GM18526 (cell line): ENCODE data around the gene JAG2.

Experiments used
- POLR2A ChIP-seq: IDR thresholded peaks from 3 replicates; pipeline ENCODE4 v1.6.1; 2011; ENCODE audit not compliant: insufficient read length; ENCODE audit errors: extremely low read depth

The JAG2 gene

DNA sequence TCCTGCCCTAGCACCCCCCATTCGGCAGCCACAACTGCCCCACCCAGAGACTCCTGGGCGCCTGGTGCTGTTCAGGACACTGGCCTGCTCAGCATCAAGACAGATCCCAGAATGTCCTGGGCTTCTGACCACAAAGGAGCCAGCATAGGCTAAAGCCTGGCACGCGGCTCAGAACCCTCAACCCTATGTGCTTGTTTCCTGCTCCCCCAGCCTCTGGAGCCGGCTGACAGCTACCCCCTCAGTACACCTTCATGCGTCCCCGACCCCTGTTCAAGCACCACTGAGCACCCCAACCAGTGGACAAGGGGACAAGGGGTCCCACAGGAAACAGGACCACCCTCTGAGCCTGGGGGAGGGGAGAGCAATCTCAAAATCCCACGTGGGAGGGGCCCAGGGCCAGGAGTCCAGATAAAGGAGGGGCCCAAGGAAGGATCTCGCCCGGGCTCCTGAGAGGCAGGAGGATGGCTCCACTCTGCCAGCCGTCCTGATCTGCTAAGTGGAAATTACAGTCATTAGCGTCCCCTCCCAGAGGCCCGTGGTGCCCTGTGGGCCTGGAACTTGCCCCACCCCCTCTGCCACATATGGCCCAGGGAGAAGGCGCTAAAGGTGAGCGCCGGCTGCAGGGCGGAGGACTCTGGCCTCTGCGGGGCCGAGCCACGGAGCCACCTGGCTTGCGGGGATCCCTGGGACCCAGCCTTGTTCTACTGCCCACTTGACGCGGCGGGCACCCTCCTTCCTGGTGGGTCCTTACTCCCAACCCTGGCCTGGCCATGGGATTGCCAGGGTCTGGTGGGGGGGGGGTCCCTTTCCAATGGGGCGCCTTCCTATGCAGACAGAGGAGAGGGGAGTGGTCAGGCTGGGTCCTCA is 76.2 kb downstream of the JAG2 start:
- TF ChIP-seq POLR2A, result no peak

DNA sequence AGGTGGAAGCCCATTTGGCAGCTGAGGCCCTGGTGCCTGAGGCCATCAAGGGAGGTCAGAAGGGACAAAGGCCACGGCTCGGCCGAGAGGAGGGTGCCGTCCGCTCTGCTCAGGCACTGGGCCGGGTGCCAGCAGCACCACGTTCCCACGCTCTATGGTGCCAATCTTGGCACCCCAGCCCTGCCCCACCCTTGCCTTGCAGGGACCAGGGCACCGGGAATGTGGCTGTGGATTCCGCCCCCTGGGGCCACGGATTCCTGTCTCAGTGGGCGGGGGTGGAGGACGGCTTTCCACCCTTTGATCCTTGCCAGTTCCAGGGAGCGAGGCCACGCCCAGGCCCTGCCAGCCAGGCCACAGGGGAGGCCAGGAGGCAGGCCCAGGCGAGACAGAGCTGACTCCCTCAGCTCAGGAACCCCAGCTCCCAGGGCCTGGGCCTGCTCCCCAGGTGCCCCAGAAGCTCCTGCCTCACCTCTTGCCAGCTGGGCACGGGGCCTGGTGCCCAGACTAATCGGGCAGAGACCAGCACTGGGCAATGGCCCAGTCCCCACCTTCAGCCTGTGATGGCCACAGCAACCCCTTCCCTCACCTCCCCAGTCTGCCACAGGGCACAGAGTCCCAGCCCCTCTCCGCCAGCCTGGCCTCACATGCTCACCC is 76.9 kb downstream of the JAG2 start:
- TF ChIP-seq POLR2A, result no peak

DNA sequence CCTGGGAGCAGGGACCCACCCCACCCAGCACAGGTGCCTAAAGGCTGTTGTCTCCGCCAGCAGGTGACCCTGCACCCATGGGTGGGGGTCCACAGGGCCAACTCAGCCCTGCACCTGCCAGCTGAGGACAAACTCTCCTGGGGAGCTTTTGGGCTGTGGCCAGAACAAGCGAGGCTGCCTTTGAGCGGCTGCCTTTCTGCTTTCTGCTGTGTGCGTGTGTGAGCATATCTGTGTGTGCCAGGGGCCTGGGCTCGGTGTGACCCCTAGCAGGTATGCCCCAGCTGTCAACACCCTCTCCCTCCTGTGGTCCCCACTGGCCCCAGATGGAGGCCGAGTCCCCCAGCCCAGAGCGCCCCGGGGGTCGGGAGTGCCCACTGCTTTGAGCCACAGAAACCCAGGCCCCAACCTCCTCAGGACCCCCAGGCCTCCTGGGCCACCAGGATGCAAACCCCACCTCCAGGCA is 77.5 kb downstream of the JAG2 start:
- no peak for TF ChIP-seq POLR2A
